Panc1 (cell line): Measurements from ENCODE around the gene LDLRAD4.

Experiments
- POLR2AphosphoS5 ChIP-seq: IDR thresholded peaks from 2 replicates; pipeline ENCODE4 v1.6.1; 2012; ENCODE audit warnings: mild to moderate bottlenecking, low read depth, low read length, moderate library complexity
- SIN3A ChIP-seq: IDR thresholded peaks from 2 replicates; pipeline ENCODE4 v1.6.1; 2012; ENCODE audit warnings: low read depth, mild to moderate bottlenecking, low read length, moderate library complexity, borderline replicate concordance; ENCODE audit not compliant: insufficient read depth
- TF ChIP-seq, protein P1 (sequence below): fragments of 450-650 bp; IDR thresholded peaks from 2 replicates; pipeline ENCODE4 v1.5.1; 2017; ENCODE audit warnings: mild to moderate bottlenecking
- TF ChIP-seq, protein P2 (sequence below), 2 experiments: IDR thresholded peaks; 2 replicates each; pipeline ENCODE4 v1.6.1; 2011 to 2012; ENCODE audit warnings: low read depth in 2 of 2, control low read depth in 1 of 2, low read length in 1 of 2, mild to moderate bottlenecking in 1 of 2, moderate library complexity in 1 of 2; ENCODE audit not compliant: insufficient read depth in 1 of 2

DNA sequence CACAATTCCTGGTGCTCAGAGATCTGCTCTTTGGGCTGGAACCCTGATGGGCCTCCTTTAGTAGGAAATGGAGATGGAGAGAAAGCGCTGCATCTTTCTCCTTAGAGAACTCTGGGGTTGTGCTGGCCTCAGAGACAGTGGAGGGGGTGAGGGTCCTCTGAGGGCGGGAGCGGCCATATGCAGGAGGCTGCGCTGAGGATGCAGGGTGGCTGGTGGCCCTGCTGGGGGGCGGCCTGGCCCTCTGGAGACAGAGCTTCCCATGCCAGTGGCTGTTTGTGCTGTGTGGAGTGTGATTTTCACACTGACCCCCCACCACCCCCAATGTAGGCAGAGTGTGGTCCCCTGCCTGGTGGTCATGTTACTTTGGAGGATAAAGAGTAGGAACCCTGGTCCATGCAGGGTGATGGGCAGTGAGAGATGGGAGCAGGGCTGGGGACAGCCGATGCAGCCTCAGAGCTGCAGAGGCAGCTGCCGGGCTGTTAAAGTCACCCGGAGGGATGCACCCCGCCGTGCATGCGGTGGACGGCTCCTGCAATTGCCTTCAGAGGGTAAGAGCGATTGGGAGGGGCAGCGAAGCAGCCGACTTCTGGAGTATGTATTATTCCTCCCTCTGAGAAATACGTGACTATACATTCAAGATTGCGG lies 313.2 kb downstream of the LDLRAD4 start:
- TF ChIP-seq, protein P1, sequence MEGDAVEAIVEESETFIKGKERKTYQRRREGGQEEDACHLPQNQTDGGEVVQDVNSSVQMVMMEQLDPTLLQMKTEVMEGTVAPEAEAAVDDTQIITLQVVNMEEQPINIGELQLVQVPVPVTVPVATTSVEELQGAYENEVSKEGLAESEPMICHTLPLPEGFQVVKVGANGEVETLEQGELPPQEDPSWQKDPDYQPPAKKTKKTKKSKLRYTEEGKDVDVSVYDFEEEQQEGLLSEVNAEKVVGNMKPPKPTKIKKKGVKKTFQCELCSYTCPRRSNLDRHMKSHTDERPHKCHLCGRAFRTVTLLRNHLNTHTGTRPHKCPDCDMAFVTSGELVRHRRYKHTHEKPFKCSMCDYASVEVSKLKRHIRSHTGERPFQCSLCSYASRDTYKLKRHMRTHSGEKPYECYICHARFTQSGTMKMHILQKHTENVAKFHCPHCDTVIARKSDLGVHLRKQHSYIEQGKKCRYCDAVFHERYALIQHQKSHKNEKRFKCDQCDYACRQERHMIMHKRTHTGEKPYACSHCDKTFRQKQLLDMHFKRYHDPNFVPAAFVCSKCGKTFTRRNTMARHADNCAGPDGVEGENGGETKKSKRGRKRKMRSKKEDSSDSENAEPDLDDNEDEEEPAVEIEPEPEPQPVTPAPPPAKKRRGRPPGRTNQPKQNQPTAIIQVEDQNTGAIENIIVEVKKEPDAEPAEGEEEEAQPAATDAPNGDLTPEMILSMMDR: no peak
- TF ChIP-seq POLR2AphosphoS5: no peak
- TF ChIP-seq SIN3A: no peak
- TF ChIP-seq, protein P2, sequence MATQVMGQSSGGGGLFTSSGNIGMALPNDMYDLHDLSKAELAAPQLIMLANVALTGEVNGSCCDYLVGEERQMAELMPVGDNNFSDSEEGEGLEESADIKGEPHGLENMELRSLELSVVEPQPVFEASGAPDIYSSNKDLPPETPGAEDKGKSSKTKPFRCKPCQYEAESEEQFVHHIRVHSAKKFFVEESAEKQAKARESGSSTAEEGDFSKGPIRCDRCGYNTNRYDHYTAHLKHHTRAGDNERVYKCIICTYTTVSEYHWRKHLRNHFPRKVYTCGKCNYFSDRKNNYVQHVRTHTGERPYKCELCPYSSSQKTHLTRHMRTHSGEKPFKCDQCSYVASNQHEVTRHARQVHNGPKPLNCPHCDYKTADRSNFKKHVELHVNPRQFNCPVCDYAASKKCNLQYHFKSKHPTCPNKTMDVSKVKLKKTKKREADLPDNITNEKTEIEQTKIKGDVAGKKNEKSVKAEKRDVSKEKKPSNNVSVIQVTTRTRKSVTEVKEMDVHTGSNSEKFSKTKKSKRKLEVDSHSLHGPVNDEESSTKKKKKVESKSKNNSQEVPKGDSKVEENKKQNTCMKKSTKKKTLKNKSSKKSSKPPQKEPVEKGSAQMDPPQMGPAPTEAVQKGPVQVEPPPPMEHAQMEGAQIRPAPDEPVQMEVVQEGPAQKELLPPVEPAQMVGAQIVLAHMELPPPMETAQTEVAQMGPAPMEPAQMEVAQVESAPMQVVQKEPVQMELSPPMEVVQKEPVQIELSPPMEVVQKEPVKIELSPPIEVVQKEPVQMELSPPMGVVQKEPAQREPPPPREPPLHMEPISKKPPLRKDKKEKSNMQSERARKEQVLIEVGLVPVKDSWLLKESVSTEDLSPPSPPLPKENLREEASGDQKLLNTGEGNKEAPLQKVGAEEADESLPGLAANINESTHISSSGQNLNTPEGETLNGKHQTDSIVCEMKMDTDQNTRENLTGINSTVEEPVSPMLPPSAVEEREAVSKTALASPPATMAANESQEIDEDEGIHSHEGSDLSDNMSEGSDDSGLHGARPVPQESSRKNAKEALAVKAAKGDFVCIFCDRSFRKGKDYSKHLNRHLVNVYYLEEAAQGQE (IDR thresholded peaks at IDR 0.05; ENCODE audit: insufficient read depth in 1 of 2, low read depth in 2 of 2, low read length in 1 of 2): no peak
